Esophagus (tissue), 2 donors: ENCODE results near the gene UQCRHL. TPM values are rescaled to one million over a fixed set of nuclear protein-coding genes. Genes with fewer than 3 reads are reported as not detected.

Experiments used
- H3K27ac ChIP-seq, 2 donors: one replicate each; pipeline ENCODE4 v1.5.1; 2013; ENCODE audit warnings: low read depth in 2 of 2, mild to moderate bottlenecking in 2 of 2, inconsistent platforms in 1 of 2, low read length in 1 of 2, moderate library complexity in 1 of 2
- H3K27me3 ChIP-seq, 2 donors: one replicate each; pipeline ENCODE4 v1.6.1; 2013; ENCODE audit warnings: low read length in 2 of 2, control low read depth in 1 of 2, mild to moderate bottlenecking in 1 of 2; ENCODE audit not compliant: insufficient read depth in 2 of 2, control insufficient read depth in 1 of 2
- H3K36me3 ChIP-seq, 2 donors: one replicate each; pipeline ENCODE4 v1.6.1; 2013; ENCODE audit warnings: low read length in 1 of 2; ENCODE audit not compliant: control insufficient read depth in 2 of 2, insufficient read depth in 2 of 2
- H3K4me1 ChIP-seq, 2 donors: one replicate each; pipeline ENCODE4 v1.6.1; 2013; ENCODE audit warnings: low read length in 1 of 2; ENCODE audit not compliant: control insufficient read depth in 2 of 2, insufficient read depth in 2 of 2
- H3K4me3 ChIP-seq, 2 donors: one replicate each; pipeline ENCODE4 v1.5.1; 2013; ENCODE audit warnings: low read length in 2 of 2, mild to moderate bottlenecking in 2 of 2, low read depth in 1 of 2, moderate library complexity in 1 of 2
- H3K9me3 ChIP-seq, 2 donors: one replicate each; pipeline ENCODE4 v1.6.1; 2013; ENCODE audit warnings: mild to moderate bottlenecking in 2 of 2, low read depth in 1 of 2, low read length in 1 of 2, moderate library complexity in 1 of 2; ENCODE audit not compliant: control insufficient read depth in 2 of 2, insufficient read depth in 1 of 2
- WGBS, 2 donors: extraction: QIAGEN DNeasy Blood & Tissue Kit; methylation state at CpG; one replicate each; pipeline ENCODE4 v1.1.7; 2013; 5-methylcytosine and 5-hydroxymethylcytosine counted together
- polyA plus RNA-seq, 2 donors: library from polyadenylated mRNA; stranded (reverse); fragments of 200-250 nt; gene quantifications; one replicate each; pipeline ENCODE4 v1.2.3, GENCODE V29; 2013
- donor health status: healthy with polysubstance abuse.
- donor health status: Bipolar disorder and iron deficiency.

The UQCRHL gene
- polyA plus RNA-seq, 2 donors = 1.9 to 2.0 TPM

DNA sequence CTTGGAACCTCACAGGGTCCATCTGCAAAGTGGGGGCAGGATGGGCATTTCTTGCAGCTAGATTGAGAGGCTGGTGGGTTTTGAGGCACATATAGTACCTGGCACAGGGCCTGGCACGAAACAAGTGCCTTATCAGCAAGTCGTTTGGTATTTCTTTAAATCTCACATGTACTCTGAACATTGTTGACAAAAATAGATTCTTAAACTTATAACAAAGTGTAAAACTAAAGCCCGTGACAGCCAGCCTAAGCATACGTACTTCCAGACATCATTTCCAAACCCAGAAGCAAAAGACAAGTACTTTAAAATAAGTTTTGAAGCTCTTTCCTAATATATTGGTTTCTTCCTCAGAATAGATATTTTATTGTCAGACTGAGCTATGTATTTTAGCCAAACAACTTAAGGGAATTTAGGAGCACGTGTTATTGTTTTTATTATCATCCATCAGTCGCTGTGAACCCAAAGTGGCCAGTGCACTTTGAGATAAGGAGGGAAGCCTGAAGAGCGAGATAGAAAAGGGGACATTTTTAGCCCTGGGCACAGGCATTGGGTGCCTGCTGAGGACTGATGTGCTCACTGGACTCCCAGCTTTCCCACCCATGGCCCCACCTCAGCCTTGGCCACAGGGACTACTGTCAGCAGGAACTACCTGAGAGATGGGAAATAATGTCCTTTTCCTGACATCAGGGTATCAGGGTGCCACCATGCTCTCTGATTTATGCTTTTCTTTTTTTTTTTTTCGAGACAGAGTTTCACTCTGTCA, 45.9 kb downstream of the UQCRHL start:
- Histone ChIP-seq H3K4me1 (peaks cover 12 to 32% of the 10 kb centered on the region in 2 donors), H3K4me3 (no peak overlapping the region), H3K9me3 (no peaks in the 10 kb centered on the region), H3K27ac (peak overlapping the region; percentile 43 to 73), H3K27me3 (no peaks in the 10 kb centered on the region), H3K36me3 (peaks cover 0 to 4% of the 10 kb centered on the region in 2 donors)
- 62 to 69% methylated on average over 8 of the region's 8 CpGs for WGBS, 2 donors

DNA sequence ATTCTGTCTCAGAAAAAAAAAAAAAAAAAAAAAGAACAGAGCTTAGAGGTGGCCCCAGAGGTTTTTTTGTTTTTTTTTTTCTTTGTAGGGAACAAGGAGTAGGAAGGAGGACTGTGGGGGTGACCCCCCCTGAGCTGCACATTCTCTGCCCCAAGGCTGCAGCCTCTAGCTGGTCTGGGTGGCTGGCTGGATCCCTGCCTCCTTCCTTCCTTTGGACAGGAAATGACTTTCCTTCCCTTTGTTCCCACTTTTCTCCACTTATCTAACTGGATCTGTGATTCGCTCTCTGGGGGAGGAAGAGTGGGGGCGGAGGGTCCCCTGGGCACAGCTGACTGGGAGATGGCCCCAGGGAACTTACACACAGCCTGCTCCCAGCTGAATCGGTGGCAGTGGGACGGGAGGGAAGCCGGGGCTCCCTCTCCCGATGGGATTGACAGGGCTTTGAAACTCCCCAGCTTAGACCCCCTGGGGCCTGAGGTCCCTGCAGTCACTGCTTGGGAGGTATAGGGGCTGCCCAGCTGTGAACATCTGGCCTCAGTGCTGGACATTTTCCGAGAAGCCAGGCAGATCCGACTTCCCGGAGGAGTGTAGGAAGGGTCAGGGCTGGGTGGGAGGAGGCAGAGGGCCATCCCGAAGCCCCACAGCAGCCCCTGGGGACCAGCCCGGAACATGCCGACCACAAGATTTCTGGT, 46.8 kb downstream of the UQCRHL start:
- H3K27me3 ChIP-seq = no peaks in the 10 kb centered on the region
- WGBS, 2 donors = 39 to 49% methylated on average over 12 of the region's 12 CpGs
- peaks cover 0 to 4% of the 10 kb centered on the region in 2 donors for H3K36me3 ChIP-seq
- H3K9me3 ChIP-seq = no peaks in the 10 kb centered on the region
- peak overlapping the region; percentile 43 to 73 for H3K27ac ChIP-seq
- no peak overlapping the region for H3K4me3 ChIP-seq
- H3K4me1 ChIP-seq = peaks cover 12 to 28% of the 10 kb centered on the region in 2 donors

DNA sequence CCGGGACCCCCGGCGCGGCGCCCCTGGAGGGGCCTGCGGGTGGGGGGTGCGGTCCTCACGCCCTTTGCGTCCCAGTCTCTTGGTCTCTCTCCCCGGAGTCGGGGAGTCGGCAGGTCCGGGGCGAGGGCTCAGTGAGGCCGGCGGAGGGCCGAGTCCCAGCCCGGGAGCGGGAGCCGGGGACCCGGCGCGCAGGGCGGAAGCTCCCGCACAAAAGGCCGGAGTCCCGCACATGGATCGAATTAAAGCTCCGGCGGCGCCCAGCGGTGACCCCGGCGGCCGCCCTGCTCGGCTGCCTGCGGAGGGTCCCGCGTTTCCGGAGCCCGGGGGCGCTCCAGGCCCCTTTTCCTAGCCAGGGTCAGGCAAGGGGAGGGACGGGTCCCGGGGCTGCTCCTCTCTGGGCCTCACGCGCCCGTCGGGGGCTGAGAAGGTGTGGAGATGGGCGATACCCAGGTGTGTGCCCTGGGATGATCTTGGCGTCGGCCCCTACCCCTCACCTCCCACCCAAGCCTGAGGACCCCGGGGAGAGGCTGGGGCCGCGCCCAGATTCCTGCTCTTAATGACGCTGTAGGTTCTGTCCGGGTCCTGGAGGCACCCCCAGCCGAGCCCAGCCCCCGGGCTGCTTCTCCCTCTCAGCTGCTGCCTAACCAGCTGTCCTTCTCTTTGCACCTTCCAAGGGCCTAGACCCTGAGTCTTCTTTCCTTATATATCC, 48.3 kb downstream of the UQCRHL start:
- no peaks in the 10 kb centered on the region for H3K9me3 ChIP-seq
- H3K36me3 ChIP-seq = no peaks in the 10 kb centered on the region
- peak overlapping the region; percentile 54 to 71 for H3K27ac ChIP-seq
- H3K4me1 ChIP-seq = peaks cover 4 to 14% of the 10 kb centered on the region in 2 donors
- H3K4me3 ChIP-seq = peak overlapping the region; percentile 67 to 70
- 2 to 3% methylated on average over 35 to 58 of the region's 58 CpGs for WGBS, 2 donors
- H3K27me3 ChIP-seq = no peaks in the 10 kb centered on the region

DNA sequence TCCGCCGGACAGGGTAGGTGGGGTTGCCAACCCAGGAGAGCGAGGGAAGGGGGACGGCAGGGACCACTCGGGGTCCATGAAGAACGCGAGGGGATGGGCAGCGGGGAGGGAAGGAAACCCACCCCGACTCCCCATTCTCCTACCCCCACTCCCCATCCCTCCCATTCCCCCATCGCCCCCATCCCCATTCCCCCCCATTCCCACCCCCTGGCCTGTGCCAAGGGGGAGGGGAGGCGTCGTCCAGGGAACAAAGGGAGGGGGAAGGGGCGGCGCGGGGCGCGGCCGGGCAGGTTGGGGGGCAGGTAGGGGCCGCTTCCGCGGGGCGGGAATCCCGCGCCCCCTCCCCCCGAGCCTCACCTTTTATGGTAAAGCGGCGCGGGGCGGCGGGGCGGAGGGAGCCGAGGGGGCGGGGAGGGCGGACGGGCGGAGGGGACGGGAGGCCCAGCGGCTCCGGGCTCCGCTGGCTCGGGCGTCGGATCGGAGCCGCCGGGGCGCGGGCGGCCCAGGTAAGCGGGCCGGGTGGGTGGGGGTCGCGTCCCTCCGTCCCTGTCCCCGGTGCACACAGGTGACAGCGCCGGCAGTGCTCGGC, 49.0 kb downstream of the UQCRHL start, which contains the start of gene FBLIM1:
Gene FBLIM1 (plus strand): TSS at position 453 of the 589 bp plus-strand sequence. CDS start 6,189 bp downstream, outside the sequence.
- peak within 1 kb of the TSS; percentile 59 to 71 for H3K27ac ChIP-seq
- peaks cover 3 to 14% of the 10 kb centered on the region in 2 donors for H3K4me1 ChIP-seq
- H3K9me3 ChIP-seq = no peaks in the 10 kb centered on the region
- H3K4me3 ChIP-seq = peak within 1 kb of the TSS; percentile 67 to 70
- WGBS, 2 donors = 4 to 13% methylated on average over 9 to 54 of the region's 58 CpGs
- H3K36me3 ChIP-seq = no peaks in the 10 kb centered on the region
- H3K27me3 ChIP-seq = no peaks in the 10 kb centered on the region

DNA sequence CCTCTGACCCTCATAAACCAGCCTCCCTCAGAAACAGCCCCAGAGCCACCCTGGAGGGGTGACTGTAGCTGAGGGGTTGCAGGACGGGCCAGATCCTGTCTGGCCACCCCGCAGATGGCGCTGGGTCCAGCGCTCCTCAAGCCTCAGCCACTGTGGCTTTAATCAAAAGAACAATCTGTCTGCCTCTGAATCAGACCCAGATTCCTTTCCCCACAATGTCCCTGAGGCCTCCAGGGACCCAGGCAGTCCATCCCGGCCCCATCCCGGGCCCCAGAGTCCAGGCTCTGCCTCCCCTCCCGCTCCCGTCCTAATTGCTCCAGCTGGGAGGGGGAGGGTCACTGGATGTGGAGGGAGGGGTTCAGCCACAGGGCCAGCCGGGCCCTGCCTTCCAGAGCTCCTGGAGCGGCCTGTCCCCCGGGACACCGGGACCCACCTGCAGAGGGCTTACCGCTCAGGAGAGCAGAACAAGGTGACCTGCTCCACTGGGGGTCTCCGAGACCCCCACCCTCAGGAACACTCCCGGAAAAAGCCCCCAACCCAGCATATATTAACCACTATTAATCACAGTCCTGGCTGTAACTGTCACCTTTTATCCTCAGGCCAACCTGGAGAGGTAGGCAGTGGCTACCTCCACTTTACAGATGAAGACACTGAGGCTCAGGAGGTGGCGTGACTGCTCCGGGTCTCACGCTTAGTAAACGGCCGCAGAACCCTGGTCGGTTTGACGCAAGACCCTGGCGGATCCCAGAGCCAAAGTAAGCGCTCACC, 49.7 kb downstream of the UQCRHL start:
- Histone ChIP-seq H3K9me3 (no peaks in the 10 kb centered on the region), H3K4me3 (peak overlapping the region in 1 of 2 donors; percentile 67), H3K36me3 (no peaks in the 10 kb centered on the region), H3K4me1 (peaks cover 3 to 14% of the 10 kb centered on the region in 2 donors), H3K27me3 (no peaks in the 10 kb centered on the region), H3K27ac (peak overlapping the region; percentile 26 to 59)
- 22 to 25% methylated on average over 24 of the region's 24 CpGs for WGBS, 2 donors

Other genes starting within 250 kb of the UQCRHL start
- gene AGMAT, start 222.6 kb downstream of the UQCRHL start, polyA plus RNA-seq = under 1 TPM; 0.16 to 0.27 TPM
- 10 to 100 TPM in 1 of 2 donors, 1 to 10 TPM in 1; 9.6 to 15.3 TPM for gene DDI2, start 190.2 kb downstream of the UQCRHL start, polyA plus RNA-seq
- 10 to 100 TPM; 34.5 to 40.7 TPM for gene PLEKHM2, start 123.3 kb downstream of the UQCRHL start, polyA plus RNA-seq
- gene SLC25A34, start 71.4 kb downstream of the UQCRHL start, polyA plus RNA-seq = 1 to 10 TPM in 1 of 2 donors, under 1 TPM in 1; 0.46 to 2.7 TPM
- gene TMEM82, start 65.2 kb downstream of the UQCRHL start, polyA plus RNA-seq = not detected
- 10 to 100 TPM; 17.7 to 20.5 TPM for gene FBLIM1, start 48.9 kb downstream of the UQCRHL start, polyA plus RNA-seq
- gene SPEN, start 40.1 kb upstream of the UQCRHL start, polyA plus RNA-seq = 10 to 100 TPM; 14.4 to 15.3 TPM
- gene ZBTB17, start 168.5 kb upstream of the UQCRHL start, polyA plus RNA-seq = 10 to 100 TPM; 27.8 to 41.7 TPM
- not detected for gene SRARP, start 196.6 kb upstream of the UQCRHL start, polyA plus RNA-seq
- 10 to 100 TPM in 1 of 2 donors, 1 to 10 TPM in 1; 6.6 to 21.7 TPM for gene HSPB7, start 210.4 kb upstream of the UQCRHL start, polyA plus RNA-seq
- under 1 TPM; 0.04 to 0.06 TPM for gene CLCNKA, start 214.4 kb upstream of the UQCRHL start, polyA plus RNA-seq
- under 1 TPM in 1 of 2 donors, not detected in 1; 0.06 TPM for gene CLCNKB, start 236.1 kb upstream of the UQCRHL start, polyA plus RNA-seq